ENCODE measurements around the gene ZNF791. TPM values are rescaled to one million over a fixed set of nuclear protein-coding genes. Genes with fewer than 3 reads are reported as not detected.

Gene ZNF791
- total RNA-seq, 1 donor from 2014 or later, result 60.7 TPM

DNA sequence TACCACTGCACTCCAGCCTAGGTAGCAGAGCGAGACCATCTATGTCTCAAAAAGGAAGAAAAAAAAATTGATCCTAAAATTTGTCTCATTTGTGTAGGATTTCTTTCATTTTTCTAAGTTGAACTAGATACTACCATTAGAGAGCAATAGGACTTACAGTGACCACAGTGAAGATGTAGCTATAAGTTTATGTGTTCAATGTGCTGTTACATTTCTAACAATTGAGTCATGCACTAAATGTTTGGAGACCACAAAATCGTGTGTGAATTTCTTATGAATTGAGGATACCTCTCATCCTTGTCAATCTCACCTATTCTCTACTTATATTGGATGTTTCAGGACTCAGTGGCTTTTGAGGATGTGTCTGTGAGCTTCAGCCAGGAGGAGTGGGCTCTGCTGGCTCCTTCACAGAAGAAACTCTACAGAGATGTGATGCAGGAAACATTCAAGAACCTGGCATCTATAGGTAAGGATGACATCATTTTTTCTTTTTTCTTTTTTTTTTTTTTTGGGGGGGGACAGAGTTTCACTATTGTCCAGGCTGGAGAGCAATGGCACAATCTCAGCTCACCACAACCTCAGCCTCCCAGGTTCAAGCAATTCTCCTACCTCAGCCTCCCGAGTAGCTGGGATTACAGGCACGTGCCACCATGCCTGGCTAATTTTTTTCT is 12.8 kb downstream of the ZNF791 start:
- H3K27ac ChIP-seq, result no peak overlapping the region
- peaks cover 24% of the 10 kb centered on the region for H3K9me3 ChIP-seq (ENCODE audit: low read depth)
- peaks cover 43% of the 10 kb centered on the region for H3K79me2 ChIP-seq (ENCODE audit: low read depth)
- H3K4me1 ChIP-seq, result no peaks in the 10 kb centered on the region
- peaks cover 45% of the 10 kb centered on the region for H3K36me3 ChIP-seq
- H2AFZ ChIP-seq (replicated peaks), result no peak overlapping the region
- H3K4me3 ChIP-seq, result no peak overlapping the region
- TF ChIP-seq EZH2phosphoT487 (IDR thresholded peaks at IDR 0.05) (no peak), EZH2 (IDR thresholded peaks at IDR 0.05) (no peak)
- TF ChIP-seq, protein P1, sequence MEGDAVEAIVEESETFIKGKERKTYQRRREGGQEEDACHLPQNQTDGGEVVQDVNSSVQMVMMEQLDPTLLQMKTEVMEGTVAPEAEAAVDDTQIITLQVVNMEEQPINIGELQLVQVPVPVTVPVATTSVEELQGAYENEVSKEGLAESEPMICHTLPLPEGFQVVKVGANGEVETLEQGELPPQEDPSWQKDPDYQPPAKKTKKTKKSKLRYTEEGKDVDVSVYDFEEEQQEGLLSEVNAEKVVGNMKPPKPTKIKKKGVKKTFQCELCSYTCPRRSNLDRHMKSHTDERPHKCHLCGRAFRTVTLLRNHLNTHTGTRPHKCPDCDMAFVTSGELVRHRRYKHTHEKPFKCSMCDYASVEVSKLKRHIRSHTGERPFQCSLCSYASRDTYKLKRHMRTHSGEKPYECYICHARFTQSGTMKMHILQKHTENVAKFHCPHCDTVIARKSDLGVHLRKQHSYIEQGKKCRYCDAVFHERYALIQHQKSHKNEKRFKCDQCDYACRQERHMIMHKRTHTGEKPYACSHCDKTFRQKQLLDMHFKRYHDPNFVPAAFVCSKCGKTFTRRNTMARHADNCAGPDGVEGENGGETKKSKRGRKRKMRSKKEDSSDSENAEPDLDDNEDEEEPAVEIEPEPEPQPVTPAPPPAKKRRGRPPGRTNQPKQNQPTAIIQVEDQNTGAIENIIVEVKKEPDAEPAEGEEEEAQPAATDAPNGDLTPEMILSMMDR (IDR thresholded peaks at IDR 0.05), result no peak
- Mint-ChIP-seq H3K4me1 (no peaks in the 10 kb centered on the region), H3K27me3 (ENCODE audit: insufficient read depth, low read depth) (peaks cover 8% of the 10 kb centered on the region), H3K27ac (no peak overlapping the region), H3K36me3 (peaks cover 59% of the 10 kb centered on the region), H3K9me3 (peaks cover 64% of the 10 kb centered on the region), H3K4me3 (no peak overlapping the region)
- peaks cover 15% of the 10 kb centered on the region for H3F3A ChIP-seq (ENCODE audit: low read depth)
- no peak for DNase-seq (ENCODE audit: low spot score)
- H3K27me3 ChIP-seq, result no peaks in the 10 kb centered on the region
- H4K20me1 ChIP-seq (ENCODE audit: low read depth), result no peaks in the 10 kb centered on the region
- H3K4me2 ChIP-seq, result no peak overlapping the region
- no peak overlapping the region for H3K9ac ChIP-seq

DNA sequence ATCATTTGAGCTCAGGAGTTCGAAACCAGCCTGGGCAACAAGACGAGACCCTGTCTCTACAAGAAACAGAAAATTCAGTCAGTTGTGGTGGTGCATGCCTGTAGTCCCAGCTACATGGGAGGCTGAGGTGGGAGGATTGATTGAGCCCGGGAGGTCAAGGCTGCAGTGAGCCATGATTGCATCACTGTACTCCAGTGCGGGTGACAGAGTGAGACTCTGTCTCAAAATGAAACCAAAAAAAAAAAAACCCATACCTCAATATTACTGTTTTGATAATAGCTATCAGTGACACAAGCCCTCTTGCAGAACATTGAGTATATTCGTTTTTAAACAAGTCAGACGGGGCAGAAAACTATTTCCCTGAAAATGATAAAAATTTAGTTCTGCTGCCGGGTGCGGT is 16.2 kb downstream of the ZNF791 start:
- H3K9me3 Mint-ChIP-seq, result peaks cover 66% of the 10 kb centered on the region
- TF ChIP-seq EZH2 (IDR thresholded peaks at IDR 0.05) (no peak), EZH2phosphoT487 (IDR thresholded peaks at IDR 0.05) (no peak)

DNA sequence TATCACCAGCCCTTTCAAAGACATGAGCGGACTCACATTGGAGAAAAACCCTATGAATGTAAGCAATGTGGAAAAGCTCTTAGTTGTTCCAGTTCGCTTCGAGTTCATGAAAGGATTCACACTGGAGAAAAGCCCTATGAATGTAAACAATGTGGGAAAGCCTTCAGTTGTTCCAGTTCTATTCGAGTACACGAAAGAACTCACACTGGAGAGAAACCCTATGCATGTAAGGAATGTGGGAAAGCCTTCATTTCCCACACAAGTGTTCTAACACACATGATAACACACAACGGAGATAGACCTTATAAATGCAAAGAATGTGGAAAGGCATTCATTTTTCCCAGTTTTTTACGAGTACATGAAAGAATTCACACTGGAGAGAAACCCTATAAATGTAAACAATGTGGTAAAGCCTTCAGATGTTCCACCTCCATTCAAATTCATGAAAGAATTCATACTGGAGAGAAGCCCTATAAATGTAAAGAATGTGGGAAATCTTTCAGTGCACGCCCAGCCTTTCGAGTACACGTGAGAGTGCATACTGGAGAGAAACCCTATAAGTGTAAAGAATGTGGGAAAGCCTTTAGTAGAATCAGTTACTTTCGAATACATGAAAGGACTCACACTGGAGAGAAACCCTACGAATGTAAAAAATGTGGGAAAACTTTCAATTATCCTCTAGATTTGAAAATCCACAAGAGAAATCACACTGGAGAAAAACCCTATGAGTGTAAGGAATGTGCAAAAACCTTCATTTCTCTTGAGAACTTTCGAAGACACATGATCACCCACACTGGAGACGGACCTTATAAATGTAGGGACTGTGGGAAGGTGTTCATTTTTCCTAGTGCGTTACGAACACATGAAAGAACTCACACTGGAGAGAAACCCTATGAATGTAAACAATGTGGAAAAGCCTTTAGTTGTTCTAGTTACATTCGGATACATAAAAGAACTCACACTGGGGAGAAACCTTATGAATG is 17.6 kb downstream of the ZNF791 start:
- H3K9me3 Mint-ChIP-seq, result peaks cover 61% of the 10 kb centered on the region
- H3K36me3 Mint-ChIP-seq, result peaks cover 67% of the 10 kb centered on the region

More for the DNA sequence above, 16.2 kb downstream of the ZNF791 start:
- H3F3A ChIP-seq (ENCODE audit: low read depth), result peaks cover 18% of the 10 kb centered on the region
- no peak overlapping the region for H3K27ac Mint-ChIP-seq
- H3K27me3 ChIP-seq, result no peaks in the 10 kb centered on the region
- H3K27me3 Mint-ChIP-seq (ENCODE audit: insufficient read depth, low read depth), result peaks cover 7% of the 10 kb centered on the region
- H3K79me2 ChIP-seq (ENCODE audit: low read depth), result peaks cover 17% of the 10 kb centered on the region
- no peaks in the 10 kb centered on the region for H4K20me1 ChIP-seq (ENCODE audit: low read depth)
- H3K4me3 Mint-ChIP-seq, result no peak overlapping the region
- no peak overlapping the region for H3K4me2 ChIP-seq
- no peak overlapping the region for H2AFZ ChIP-seq (replicated peaks)
- H3K9ac ChIP-seq, result no peak overlapping the region
- peaks cover 68% of the 10 kb centered on the region for H3K36me3 Mint-ChIP-seq
- H3K36me3 ChIP-seq, result peaks cover 66% of the 10 kb centered on the region
- no peak overlapping the region for H3K4me3 ChIP-seq
- no peak overlapping the region for H3K27ac ChIP-seq
- peaks cover 33% of the 10 kb centered on the region for H3K9me3 ChIP-seq (ENCODE audit: low read depth)
- DNase-seq (ENCODE audit: low spot score), result no peak
- no peaks in the 10 kb centered on the region for H3K4me1 ChIP-seq
- no peaks in the 10 kb centered on the region for H3K4me1 Mint-ChIP-seq

More for the DNA sequence above, 17.6 kb downstream of the ZNF791 start:
- Histone ChIP-seq H3K36me3 (peaks cover 65% of the 10 kb centered on the region), H3K9me3 (ENCODE audit: low read depth) (peaks cover 33% of the 10 kb centered on the region), H4K20me1 (ENCODE audit: low read depth) (no peaks in the 10 kb centered on the region), H3K79me2 (ENCODE audit: low read depth) (peaks cover 6% of the 10 kb centered on the region), H3K9ac (no peak overlapping the region), H3K4me3 (no peak overlapping the region), H3K27ac (no peak overlapping the region), H2AFZ (replicated peaks) (no peak overlapping the region), H3F3A (ENCODE audit: low read depth) (peaks cover 27% of the 10 kb centered on the region), H3K27me3 (no peaks in the 10 kb centered on the region), H3K4me2 (no peak overlapping the region), H3K4me1 (no peaks in the 10 kb centered on the region)
- no peak overlapping the region for H3K27ac Mint-ChIP-seq
- peaks cover 7% of the 10 kb centered on the region for H3K27me3 Mint-ChIP-seq (ENCODE audit: insufficient read depth, low read depth)
- H3K4me3 Mint-ChIP-seq, result no peak overlapping the region
- TF ChIP-seq, protein P1 (IDR thresholded peaks at IDR 0.05), result no peak
- TF ChIP-seq EZH2phosphoT487 (IDR thresholded peaks at IDR 0.05) (no peak), EZH2 (IDR thresholded peaks at IDR 0.05) (no peak)
- DNase-seq (ENCODE audit: low spot score), result no peak
- no peaks in the 10 kb centered on the region for H3K4me1 Mint-ChIP-seq

Measured in neural progenitor cell (in vitro differentiated cells).